GM19238 (cell line): ENCODE data around the gene NCBP3.
"Not testable (repeated sequence)": the region's sequence is repeated elsewhere in the genome, so short reads cannot be mapped to it uniquely, and the experiment has no call there.

Experiments used
- DNase-seq: peaks from one replicate; pipeline ENCODE4 v3.0.0; 2011; ENCODE audit warnings: low spot score; ENCODE audit not compliant: insufficient read length

Gene NCBP3

DNA sequence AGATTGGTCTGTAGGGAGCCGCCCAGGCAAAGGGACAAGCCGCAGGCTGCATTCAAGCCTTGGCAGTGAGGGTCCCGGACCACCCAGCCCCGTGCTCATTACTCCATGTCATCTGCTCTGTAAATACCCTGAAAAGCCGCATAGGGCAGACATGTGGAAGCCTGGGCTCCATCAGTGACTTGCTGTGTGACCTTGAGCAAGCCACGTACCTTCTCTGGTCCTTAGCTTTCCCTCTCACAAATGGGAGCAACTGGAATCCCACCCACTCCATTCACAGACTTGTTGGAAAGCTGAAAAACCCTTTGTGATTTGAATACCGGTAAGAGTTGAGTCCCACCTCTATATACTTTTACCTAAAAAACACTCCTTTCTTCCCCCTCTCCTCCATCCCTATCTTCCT lies 34.9 kb upstream of the NCBP3 start:
- DNase-seq: no peak

DNA sequence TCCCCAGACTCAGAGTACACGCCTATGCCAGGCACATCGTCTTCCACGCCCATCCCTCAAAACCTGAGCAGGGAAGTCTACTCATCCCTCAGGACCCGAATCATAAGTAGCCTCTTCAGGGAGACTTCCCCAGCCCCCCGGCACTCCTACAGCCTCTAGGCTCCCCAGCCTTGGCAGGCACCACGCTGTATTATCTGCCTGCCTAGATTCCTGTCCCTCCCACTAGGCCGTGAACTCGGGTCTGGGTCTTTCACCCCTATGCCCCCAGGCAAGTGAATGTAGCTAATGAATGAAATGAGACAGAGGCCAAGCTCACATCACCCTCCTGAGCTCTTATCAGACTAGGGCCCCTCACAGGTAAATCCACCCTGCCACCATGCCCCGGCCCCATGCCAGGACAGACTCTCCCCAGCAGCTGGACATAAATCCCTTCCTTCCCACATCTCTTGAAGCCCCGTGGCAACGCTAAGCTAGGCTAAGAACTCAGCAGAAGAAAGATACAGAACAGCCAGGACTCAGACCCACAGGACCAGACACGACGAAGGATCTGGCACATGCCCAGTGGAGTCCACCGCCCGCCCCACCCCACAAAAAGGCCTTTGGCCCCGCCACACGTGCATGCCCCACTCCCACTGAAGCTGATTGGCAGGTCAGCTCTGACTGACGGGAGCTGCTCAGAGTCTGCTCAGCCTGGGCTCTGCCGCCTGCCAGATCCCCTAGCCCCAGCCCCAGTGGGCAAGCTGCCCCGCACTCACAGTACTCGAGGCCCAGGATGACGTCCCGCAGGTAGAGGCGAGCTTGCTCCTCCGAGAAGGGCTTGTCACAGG lies 33.8 kb upstream of the NCBP3 start:
- no peak for DNase-seq

DNA sequence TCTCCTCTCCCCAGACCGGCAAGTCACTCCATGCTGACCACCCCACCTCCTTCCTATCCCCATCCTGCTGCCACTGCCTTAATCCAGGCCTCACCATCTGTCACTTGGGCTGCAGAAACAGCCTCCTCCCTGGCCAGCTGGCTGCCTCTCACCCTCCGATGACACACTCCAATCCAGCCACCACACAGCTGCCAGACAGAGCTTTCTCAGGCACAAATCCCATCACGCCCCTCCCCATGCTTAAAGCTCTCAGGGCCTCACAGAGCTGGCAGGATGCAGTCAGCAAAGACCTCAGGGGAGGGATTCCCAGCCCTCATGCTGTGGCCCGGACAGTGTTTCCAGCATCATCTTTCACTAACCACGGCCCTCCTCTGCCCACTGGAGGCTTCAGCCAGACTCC lies 33.1 kb upstream of the NCBP3 start:
- no peak for DNase-seq

DNA sequence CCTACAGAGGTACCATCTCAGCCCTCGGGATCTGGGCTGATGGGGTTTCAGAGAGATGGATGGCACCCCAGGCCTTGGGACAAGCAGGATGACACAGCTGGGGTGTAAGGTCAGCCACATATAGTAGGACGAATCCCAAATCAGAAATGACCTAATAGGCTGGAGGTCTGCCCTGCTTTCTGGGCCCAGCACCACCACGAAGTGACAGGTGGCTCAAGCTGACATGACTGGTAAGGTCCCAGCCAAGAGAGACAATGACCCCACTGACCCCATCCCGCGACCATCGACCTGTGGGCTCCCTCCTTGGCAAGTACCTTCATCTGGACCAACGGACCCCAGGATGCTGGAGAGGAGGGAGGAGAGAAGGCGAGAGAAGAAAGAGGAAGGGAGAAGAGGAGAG lies 31.2 kb upstream of the NCBP3 start:
- DNase-seq: no peak

DNA sequence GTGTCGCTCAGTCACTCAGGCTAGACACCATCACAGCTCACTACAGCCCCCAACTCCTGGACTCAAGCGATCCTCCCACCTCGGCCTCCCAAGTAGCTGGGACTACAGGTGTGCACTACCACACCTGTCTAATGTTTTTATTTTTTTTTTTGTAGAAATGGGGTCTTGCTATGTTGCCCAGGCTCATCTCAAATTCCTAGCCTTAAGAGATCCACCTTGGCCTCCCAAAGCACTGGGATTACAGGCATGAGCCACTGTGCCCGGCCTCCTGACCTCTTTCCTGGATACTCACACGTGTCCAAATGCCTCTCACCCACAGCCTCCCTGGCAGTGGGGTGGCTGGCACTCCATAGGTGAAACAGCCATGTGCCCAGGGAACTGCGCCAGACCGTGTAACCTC lies 29.3 kb upstream of the NCBP3 start:
- no peak for DNase-seq

DNA sequence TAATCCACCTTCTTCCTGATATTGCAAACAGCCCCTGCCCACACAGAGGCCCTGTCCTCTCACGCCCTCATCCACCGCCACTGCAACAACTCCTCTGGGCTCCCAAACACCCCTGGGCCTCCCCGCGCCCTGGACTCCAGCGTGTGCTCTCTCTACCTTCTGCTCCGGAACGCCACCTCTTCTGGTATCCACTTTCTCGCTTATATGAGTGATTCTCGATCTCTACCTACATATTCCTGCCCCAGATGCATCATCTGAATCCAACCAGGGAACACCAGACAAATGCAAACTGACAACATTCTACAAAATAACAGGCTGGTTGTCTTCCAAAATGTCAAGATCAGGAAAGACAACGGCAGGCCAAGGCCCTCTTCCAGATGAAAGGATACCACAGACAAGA lies 27.8 kb upstream of the NCBP3 start:
- DNase-seq: no peak

DNA sequence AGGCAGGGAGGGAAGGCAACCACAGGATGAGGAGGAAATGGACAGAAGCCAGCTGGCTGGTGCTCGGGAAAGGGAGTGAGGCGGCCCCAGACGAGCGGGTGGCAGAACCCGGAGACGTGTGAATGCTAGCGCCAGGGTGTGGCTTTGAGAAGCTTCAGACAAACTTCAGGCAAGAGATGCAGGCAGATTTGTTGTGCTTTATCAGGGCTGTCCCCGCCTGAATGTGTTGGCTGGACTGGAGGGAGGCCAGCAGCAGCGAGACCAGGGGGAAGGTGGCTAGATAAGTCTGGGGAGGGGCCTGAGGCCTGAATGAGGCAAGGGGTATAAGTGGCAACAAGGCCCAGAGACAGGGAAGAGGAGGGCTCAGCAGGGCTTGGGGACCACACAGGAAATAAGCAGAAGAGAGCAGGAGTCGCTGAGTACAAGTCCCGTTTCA lies 24.8 kb upstream of the NCBP3 start:
- peak; percentile 67 for DNase-seq

DNA sequence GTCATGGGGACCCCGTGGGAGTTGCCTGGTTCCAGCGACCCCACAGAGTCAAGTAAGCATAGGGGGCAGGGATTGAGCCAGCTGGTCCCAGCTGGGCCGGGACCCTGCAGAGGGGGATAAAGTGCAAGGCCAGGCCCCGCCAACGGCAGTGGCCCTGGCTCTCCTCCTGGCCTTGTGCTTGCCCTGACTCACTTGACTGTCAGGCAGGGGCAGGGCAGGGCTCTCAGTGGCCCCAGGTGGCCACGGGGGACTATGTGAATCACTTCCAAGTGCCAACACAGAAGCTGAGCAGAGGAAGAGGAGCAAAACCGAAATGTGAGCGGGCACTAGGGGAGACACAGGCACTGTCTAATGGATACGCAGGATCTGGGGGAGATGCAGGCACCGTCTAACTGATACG lies 21.6 kb upstream of the NCBP3 start:
- DNase-seq: no peak

DNA sequence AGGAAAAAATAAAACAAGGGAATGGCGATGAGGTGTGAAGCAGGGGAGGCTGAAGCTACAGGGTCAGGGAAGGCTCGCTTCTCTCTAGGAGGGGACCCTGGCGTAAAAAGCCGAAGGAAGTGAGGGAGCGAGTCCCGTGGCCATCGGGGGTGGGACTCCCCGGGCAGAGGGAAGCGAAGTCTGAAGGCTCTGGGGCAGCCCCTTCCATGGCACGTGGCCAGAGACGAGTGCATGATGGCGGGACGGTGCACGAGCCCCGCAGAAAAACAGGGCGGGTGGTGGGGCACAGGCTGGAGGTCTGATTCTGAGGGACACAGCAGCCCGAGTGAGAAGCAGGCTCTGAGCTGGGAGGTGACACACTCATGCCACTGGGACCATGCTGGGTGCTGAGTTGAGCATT lies 21.1 kb upstream of the NCBP3 start:
- DNase-seq: no peak

DNA sequence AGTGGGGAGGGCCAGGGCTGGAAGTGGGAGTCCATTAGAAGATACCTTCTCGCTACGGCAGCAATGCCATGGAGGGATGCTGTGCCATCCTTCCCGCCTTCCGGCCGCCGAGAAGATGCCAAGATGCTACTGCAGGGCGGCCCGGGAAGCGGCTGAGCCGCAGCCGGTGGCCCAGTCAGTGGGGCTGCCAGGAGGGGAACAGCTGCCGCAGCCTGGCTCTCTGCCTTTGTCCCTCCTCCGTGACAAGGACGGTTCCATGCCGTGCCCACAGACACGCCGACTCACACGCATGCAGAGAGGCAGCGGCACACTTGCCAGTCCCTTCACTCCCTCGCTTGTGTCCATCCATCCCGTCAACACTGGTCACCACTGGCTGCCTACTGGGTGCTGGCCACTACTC lies 20.2 kb upstream of the NCBP3 start:
- no peak for DNase-seq

DNA sequence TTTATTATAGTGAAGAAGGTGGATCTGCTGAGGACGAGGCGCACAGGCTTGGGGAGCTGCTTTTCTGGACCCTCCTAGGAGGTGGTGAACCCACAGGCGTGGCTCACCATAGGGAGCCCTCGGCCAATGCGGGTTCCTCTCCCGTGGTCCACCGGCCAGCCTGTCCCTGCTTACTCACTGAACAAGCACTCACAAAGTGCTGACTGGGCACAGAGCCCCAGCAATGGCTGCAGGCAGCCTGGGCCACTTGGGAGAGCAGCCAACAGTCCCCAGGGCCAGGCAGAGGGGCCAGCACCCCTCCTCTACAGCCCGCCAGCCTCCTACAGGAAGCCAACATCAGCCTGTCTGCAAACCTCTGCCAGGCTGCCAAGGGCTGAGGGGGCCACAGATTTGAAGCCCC lies 19.1 kb upstream of the NCBP3 start:
- DNase-seq: no peak

DNA sequence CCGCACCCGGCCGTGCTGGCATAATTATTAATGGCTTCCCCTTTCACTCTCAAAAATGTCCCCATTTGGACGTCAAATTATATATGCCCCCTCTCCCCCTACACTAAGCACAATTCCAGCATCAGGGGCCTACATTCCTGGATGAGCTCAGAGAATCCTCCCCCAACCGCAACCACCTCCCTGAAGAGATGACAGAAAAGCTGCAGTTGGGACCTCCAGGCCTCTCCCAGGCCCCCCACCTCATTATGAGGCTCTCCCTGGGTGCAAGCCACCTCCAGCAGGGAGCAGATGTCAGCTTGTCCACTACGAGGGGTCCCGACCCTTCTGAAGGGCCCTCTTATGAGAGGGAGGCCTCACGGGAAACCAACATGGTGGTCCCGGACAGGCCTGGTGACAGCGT lies 18.5 kb upstream of the NCBP3 start:
- DNase-seq: no peak

DNA sequence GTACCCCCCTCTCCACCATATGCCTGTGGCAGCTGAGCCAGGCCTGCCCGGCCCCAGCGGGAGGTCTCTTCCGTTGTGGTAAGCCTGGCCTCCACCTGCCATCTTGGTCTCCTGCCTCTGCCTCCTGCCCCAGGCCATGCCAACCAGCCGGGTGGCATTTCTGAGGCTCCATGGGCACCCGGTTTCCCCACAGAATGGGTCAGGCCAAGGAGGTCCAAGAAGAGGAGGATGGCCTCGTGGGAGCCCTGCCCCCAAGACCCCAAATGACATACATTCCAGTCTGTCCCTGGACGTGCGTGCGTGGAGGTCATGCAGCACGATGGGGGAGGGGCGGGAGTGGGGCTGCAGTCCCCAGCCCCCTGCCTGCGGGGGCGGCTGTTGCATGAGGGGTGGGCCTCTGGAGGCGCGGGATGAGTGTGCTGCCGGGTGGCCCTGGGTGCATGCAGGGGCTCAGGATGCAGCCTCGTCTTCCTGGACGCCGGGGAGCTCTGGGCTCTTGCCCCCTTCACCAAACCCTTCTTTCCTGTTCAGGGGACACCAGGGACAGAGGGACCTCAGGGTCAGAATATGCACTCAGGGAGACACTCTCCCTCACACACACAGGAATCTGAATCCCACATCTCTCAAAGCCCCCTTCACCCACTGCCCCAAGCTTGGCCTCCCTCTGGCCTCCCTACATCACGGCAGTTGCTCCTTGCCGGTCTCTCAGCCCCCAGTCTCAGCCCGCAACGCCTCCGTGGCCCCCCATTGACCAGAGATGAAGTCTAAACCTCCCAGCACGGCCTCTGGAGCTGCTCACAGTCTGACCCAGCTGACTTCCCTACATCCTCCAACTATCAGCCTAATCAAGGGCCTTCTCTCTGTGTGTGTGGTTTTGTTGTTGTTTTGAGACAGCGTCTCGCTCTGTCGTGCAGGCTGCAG lies 16.0 kb upstream of the NCBP3 start:
- no peak for DNase-seq

DNA sequence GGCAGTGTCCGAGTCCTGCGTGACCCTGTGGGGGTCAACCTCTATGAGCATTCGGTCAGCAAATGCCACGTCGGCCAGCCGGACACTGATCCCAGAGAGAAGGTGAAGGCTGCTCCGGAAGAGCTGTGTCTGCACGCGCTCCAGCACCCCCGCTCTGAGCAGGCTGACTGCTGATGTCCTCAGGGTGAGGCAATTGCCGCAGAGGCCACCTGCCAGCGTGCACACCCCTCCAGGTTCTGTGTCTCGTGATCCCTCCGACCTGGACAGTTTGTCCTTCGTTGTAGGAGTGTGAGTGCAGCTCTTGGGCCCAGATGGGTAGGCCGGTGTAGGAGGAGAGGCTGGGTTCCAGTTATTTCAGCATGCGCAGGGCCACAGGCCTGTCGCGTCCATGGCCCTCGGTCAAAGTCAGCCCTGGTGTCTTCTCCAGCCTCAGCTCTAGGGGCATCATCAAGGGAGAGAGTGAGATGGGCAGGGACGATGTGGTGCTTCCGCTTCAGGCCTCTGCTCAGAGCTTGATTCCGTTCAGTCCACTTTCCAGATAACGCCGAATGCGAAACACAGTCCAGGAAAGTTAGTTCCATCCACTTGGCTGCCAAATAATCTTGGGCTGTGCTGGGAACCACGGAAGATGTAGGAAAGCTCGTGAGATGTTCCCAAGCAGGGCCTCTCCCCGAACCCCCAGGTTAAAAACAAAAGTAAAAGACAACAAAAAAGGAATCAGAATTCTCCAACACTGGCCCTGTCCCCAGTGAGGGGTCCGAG lies 15.1 kb upstream of the NCBP3 start:
- no peak for DNase-seq

DNA sequence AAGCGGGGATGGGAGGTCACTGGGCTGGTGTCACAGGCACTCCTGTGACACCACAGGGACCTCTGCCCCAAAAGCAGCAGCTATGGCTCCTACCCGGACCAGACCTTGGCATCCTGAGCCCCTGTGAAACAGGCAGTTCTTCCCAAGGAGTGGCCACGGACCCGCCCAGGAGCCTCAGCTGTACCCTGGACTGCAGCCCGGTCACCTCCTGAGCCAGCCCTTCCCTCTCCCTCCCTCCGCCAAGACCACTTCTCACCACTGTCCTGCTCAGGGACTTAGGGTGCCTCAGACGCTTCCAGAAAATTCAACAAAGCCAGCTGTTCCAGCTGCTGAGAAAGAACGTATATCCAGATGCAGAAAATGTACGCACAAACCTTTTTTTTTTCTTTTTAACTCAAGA lies 13.9 kb upstream of the NCBP3 start:
- DNase-seq: no peak

DNA sequence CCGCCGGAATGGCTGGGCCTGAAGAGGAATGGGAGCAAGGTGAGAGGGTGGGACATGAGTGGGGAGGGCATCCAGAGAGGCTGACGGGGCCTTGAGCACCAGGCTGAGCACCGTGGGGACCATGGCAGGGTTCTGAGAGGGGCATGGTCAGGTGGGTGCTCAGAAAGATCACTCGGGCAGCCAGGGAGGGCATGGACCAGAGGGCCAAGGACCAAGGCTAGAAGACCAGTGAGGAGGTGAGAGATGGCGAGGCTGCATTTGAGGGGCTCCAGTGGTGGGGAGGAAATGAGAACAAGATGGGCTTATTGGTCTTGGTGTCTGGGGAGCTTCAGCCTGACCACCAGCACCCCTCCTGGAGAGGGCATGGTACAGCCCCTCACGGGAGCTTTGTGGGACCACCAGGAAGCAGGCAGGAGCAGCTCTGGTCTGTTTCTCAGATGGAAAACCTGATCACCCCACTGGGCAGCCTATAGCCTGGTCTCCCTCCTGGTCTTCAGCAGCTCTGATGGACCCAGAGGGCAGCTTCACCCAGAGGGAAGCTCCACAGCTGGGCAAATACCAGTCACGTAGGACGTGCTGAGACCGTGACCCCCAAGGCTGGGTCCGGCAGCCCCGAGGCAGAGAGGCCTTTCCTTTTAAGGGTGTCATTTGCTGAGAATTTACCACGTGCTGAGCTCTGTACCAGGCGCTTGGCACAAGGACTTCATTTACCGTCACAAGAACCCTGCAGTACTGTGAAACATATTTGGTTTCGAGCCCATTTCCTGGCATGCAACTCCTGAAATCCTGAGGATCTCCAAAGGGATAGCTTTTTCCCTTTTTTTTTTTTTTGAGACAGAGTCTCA lies 11.4 kb upstream of the NCBP3 start:
- no peak for DNase-seq

DNA sequence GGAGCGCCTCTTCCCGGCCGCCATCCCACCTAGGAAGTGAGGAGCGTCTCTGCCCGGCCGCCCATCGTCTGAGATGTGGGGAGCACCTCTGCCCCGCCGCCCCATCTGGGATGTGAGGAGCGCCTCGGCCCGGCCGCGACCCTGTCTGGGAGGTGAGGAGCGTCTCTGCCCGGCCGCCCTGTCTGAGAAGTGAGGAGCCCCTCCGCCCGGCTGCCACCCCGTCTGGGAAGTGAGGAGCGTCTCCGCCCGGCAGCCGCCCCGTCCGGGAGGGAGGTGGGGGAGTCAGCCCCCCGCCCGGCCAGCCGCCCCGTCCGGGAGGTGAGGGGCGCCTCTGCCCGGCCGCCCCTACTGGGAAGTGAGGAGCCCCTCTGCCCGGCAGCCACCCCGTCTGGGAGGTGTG lies 8.2 kb upstream of the NCBP3 start:
- not testable (repeated sequence) for DNase-seq

DNA sequence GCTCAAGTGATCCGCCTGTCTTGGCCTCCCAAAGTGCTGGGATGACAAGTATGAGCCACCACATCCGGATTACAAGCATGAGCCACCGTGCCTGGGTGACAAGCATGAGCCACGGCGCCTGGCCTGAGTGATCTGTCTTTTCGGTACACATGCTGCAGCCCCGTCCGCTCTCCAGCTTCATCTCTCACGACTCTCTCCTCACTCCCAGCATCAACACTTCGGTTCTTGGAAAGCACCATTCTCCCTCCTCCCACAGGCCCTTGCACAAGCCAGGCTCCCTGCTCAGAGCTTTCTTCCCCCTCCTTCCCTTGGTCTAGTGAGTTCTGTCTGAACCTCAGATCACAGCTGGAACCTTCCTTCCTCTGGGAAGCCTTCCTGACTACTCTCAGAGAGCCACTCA lies 6.5 kb upstream of the NCBP3 start:
- DNase-seq: no peak

DNA sequence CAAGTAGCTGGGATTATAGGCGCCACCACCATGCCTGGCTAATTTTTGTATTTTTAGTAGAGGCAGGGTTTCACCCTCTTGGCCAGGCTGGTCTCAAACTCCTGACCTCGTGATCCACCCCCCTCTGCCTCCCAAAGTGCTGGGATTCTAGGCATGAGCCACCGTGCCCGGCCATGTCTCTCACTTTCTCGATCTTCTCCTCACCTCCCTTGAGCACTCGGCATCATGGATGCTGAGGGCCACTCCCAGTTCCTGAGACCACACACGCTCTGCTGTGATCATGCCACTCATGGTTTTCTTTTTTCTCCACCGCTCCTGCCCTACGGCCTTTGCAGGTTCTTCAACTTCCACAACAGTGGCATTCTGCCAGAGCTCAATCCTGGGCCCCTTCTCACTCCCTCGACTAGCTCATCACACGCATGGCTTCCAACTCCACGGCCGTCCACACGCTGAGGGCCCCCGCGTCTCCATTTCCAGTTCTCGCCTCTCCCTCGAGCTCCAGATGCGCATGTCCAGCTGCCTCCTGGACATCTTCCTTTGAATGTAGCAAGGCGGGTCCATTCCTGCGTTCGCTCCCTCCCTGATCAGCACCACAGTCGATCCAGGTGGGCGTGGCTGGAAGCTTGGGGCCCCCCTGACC lies 5.5 kb upstream of the NCBP3 start:
- DNase-seq: no peak

DNA sequence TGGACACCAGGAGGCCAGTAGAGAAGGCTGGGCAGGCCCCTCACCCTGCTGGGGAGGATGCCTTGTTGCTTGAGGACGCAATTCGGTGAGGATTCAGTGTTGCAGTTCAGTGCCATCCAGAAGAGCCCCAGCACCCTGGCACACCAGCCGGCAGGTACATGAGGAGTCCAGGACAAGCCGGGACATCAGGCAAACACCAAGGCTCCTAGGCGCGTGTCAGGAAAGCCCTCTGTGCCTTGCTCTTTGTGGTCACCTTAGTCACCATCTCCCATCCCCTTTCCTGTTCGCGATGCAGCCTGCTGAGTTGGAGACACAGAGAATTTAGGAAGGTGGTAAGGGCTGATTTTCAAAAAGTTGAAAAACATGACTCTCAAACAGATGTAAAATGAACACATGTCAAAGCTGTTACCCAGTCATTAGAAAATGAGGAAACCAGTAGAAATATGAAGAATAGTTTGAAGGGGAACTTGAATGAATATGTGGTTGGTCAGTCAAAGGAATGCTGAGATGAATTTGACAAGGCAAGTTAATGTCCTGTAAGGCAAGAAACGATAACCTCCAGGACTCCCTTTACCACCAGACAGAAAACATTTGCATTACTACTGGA lies 2.3 kb upstream of the NCBP3 start:
- DNase-seq: no peak
